Transverse colon (tissue), 4 donors: ENCODE results near the gene ANK3.

Experiments used
- CTCF ChIP-seq, 5 experiments: fragments of 200-600 bp in 3 of 5; fragments of 450-650 bp in 2 of 5; sonication (generic) in 3 of 5; IDR thresholded peaks; 1 replicate in 2 of 5; 2 replicates in 3 of 5; pipeline ENCODE4 v1.5.1; 2016 to 2017; ENCODE audit warnings: antibody characterized with exemption in 5 of 5, inconsistent platforms in 3 of 5, mild to moderate bottlenecking in 2 of 5, moderate library complexity in 1 of 5
- EP300 ChIP-seq: sonication (generic); formaldehyde crosslinking; IDR thresholded peaks from one replicate; pipeline ENCODE4 v1.6.1; 2017; ENCODE audit warnings: antibody characterized with exemption, low read depth
- POLR2A ChIP-seq: fragments of 450-650 bp; IDR thresholded peaks from one replicate; pipeline ENCODE4 v1.6.1; 2016; ENCODE audit warnings: antibody characterized with exemption, mild to moderate bottlenecking, moderate library complexity
- POLR2AphosphoS5 ChIP-seq, 3 donors: sonication (generic); formaldehyde crosslinking; IDR thresholded peaks; one replicate each; pipeline ENCODE4 v1.6.1; 2016; ENCODE audit warnings: antibody characterized with exemption in 3 of 3

DNA sequence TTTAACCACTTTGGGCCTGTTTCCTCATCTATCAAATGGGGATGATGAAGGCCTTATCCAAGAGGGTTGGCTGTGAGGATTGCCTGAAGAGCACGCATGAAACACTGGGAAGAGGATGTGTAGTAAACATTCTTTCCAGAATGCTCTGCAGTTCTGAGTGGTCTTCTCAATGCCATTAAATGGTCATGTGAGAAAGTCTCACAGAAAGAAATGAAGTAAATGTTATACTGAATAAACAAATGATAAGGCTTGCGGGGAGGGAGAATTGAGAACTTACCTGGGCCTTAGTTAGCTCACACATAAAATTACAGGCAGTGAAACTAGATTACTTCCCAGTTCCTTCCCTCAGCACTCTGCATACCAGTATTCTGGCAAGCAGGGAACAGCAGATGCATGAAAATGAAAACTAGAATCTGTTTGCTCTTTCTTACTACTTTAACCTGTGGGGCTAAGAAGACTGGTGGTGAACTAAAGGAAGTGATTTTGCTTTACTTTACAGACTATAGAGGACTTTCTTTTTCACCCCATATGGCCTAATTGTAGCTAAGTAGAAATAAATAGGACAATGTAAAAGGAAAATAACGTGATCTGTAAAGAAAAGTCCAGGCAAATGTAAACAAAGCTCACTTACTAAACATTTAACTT is 348.1 kb downstream of the ANK3 start:
- TF ChIP-seq CTCF (IDR thresholded peaks at IDR 0.05): no peak
- no peak for TF ChIP-seq POLR2A
- TF ChIP-seq EP300: no peak
- no peak for TF ChIP-seq POLR2AphosphoS5 (IDR thresholded peaks at IDR 0.05)
